SK-N-SH (cell line): ENCODE measurements around the gene ZGPAT. TPM values are rescaled to one million over a fixed set of nuclear protein-coding genes. Genes with fewer than 3 reads are reported as not detected.

Experiments used
- CTCF ChIA-PET: fragments of 300-600, 350-600 bp; formaldehyde crosslinking; extraction: SDS; loops from one replicate; lab custom pipeline; 2021; lab: Yijun Ruan, JAX
- POLR2A ChIA-PET: fragments of 350-600 bp; sonication (Branson Sonifier 250); formaldehyde crosslinking; extraction: SDS; loops from one replicate; lab custom pipeline; 2020; ENCODE audit warnings: antibody characterized with exemption, inconsistent platforms; lab: Yijun Ruan, JAX
- DNase-seq: peaks from one replicate; pipeline ENCODE4 v3.0.0; 2012
- H2AFZ ChIP-seq: fragments of 200-600 bp; sonication (generic); 2 replicates; pipeline ENCODE4 v1.8.1; 2016; ENCODE audit warnings: antibody characterized with exemption, mild to moderate bottlenecking, low read depth
- H3F3A ChIP-seq: fragments of 200-600 bp; sonication (generic); replicated peaks from 2 replicates; pipeline ENCODE3; 2016; ENCODE audit warnings: antibody characterized with exemption, mild to moderate bottlenecking; ENCODE audit not compliant: insufficient read depth
- H3K27ac ChIP-seq, 2 experiments: fragments of 200-500 bp in 1 of 2; fragments of 200-600 bp in 1 of 2; sonication (Bioruptor generic) in 1 of 2; sonication (generic), shearing (Covaris generic) in 1 of 2; 2 replicates each; pipeline versions ENCODE4 v1.5.1 to v1.6.1; 2014 to 2016; ENCODE audit warnings: low read depth in 2 of 2, inconsistent platforms in 1 of 2, low read length in 1 of 2, mild to moderate bottlenecking in 1 of 2, mixed read lengths in 1 of 2
- H3K27me3 ChIP-seq: fragments of 200-600 bp; sonication (generic), shearing (Covaris generic); 2 replicates; pipeline ENCODE4 v1.6.1; 2016; ENCODE audit warnings: mixed run types; ENCODE audit not compliant: insufficient read depth
- H3K36me3 ChIP-seq, 2 experiments: fragments of 200-500 bp in 1 of 2; fragments of 200-600 bp in 1 of 2; sonication (Bioruptor generic) in 1 of 2; sonication (generic) in 1 of 2; replicated peaks in 1 of 2; 2 replicates each; pipeline versions ENCODE3 to v1.5.1; 2014 to 2016; ENCODE audit warnings: low read length in 1 of 2, mild to moderate bottlenecking in 1 of 2; ENCODE audit not compliant: insufficient read depth in 2 of 2, control insufficient read depth in 1 of 2
- H3K4me1 ChIP-seq, 2 experiments: fragments of 200-500 bp in 1 of 2; fragments of 200-600 bp in 1 of 2; sonication (Bioruptor generic) in 1 of 2; sonication (generic), shearing (Covaris generic) in 1 of 2; 2 replicates each; pipeline versions ENCODE4 v1.5.1 to v1.6.1; 2014 to 2016; ENCODE audit warnings: low read depth in 1 of 2, low read length in 1 of 2, mixed run types in 1 of 2; ENCODE audit not compliant: insufficient read depth in 2 of 2, control insufficient read depth in 1 of 2
- H3K4me2 ChIP-seq: fragments of 200-600 bp; sonication (generic), shearing (Covaris generic); 2 replicates; pipeline ENCODE4 v1.6.1; 2017; ENCODE audit warnings: mixed run types
- H3K4me3 ChIP-seq, 2 experiments: fragments of 200-500 bp in 1 of 2; fragments of 200-600 bp in 1 of 2; sonication (Bioruptor generic) in 1 of 2; sonication (generic), shearing (Covaris generic) in 1 of 2; 2 replicates each; pipeline versions ENCODE4 v1.5.1 to v1.8.1; 2014 to 2016; ENCODE audit warnings: low read depth in 2 of 2, inconsistent platforms in 1 of 2, low read length in 1 of 2, mild to moderate bottlenecking in 1 of 2, mixed read lengths in 1 of 2, moderate library complexity in 1 of 2
- H3K79me2 ChIP-seq: fragments of 200-600 bp; sonication (generic); 2 replicates; pipeline ENCODE4 v1.8.1; 2017; ENCODE audit warnings: mild to moderate bottlenecking; ENCODE audit not compliant: insufficient read depth
- H3K9ac ChIP-seq: fragments of 200-600 bp; sonication (generic); 2 replicates; pipeline ENCODE4 v1.6.1; 2017; ENCODE audit warnings: mixed run types
- H3K9me2 ChIP-seq: fragments of 200-600 bp; sonication (generic); 2 replicates; pipeline ENCODE4 v1.6.1; 2017; ENCODE audit warnings: mixed run types
- H3K9me3 ChIP-seq: fragments of 200-600 bp; sonication (generic); 2 replicates; pipeline ENCODE4 v1.6.1; 2017; ENCODE audit warnings: mixed run types, mild to moderate bottlenecking, moderate library complexity
- H4K20me1 ChIP-seq: fragments of 200-600 bp; sonication (generic); 2 replicates; pipeline ENCODE4 v1.6.1; 2017; ENCODE audit warnings: mild to moderate bottlenecking, mixed run types; ENCODE audit not compliant: insufficient read depth
- EP300 ChIP-seq, 2 experiments: IDR thresholded peaks; 2 replicates each; pipeline versions ENCODE4 v1.4.0 to v1.6.1; 2012; ENCODE audit warnings: borderline replicate concordance in 1 of 2, low read depth in 1 of 2, low read length in 1 of 2
- FOXM1 ChIP-seq: IDR thresholded peaks from 2 replicates; pipeline ENCODE4 v1.4.0; 2012; ENCODE audit warnings: low read depth, mild to moderate bottlenecking
- GABPA ChIP-seq: IDR thresholded peaks from 2 replicates; pipeline ENCODE4 v1.4.0; 2012; ENCODE audit warnings: low read depth, mild to moderate bottlenecking
- IRF3 ChIP-seq: fragments of 150-350 bp; IDR thresholded peaks from 2 replicates; pipeline ENCODE4 v1.6.1; 2016; ENCODE audit warnings: mild to moderate bottlenecking, low read depth, low read length
- NRF1 ChIP-seq: IDR thresholded peaks from 2 replicates; pipeline ENCODE4 v1.6.1; 2012; ENCODE audit warnings: low read depth, mild to moderate bottlenecking, low read length
- PBX3 ChIP-seq: IDR thresholded peaks from 2 replicates; pipeline ENCODE4; 2012
- RAD21 ChIP-seq: IDR thresholded peaks from 2 replicates; pipeline ENCODE4 v1.6.1; 2012; ENCODE audit warnings: mild to moderate bottlenecking, low read length
- RFX5 ChIP-seq: IDR thresholded peaks from 2 replicates; pipeline ENCODE4 v1.6.1; 2012; ENCODE audit warnings: mild to moderate bottlenecking, improper control_type of control experiment, low read length
- WGBS: methylation state at CpG from one replicate; pipeline ENCODE4 v1.1.6; 2017; ENCODE audit warnings: low lambda C conversion rate; 5-methylcytosine and 5-hydroxymethylcytosine counted together
- polyA plus RNA-seq, 3 experiments: library from polyadenylated mRNA; depleted of rRNA; stranded (reverse); fragments of >200 nt; gene quantifications; 2 replicates each; pipeline ENCODE4 v1.2.3, GENCODE V29; 2012

Gene ZGPAT
- polyA plus RNA-seq, 1 of the 3 experiments (the other 2 are of a cell fraction), result 33.7 TPM

GRCh38 chr20:63766695-63767426 is 59.0 kb downstream of the ZGPAT start:
- POLR2A ChIA-PET, result no interaction called here
- Histone ChIP-seq H3K36me3 (no peaks in the 10 kb centered on the region), H3K4me1 (no peaks in the 10 kb centered on the region), H4K20me1 (no peaks in the 10 kb centered on the region), H3K27ac (no peak overlapping the region), H3K4me2 (no peak overlapping the region), H3K79me2 (no peaks in the 10 kb centered on the region), H3K27me3 (no peaks in the 10 kb centered on the region), H3K9ac (no peak overlapping the region), H3K4me3 (no peak overlapping the region), H3F3A (no peaks in the 10 kb centered on the region), H3K9me3 (no peaks in the 10 kb centered on the region), H3K9me2 (no peaks in the 10 kb centered on the region), H2AFZ (no peak overlapping the region)
- CTCF ChIA-PET, result interaction anchor here (1.5 to 10.0 kb wide), 2 partner anchors 8 to 207 kb away, joined by 5 to 68 read pairs; no protein-coding TSS in a partner anchor
- no peak for DNase-seq
- WGBS, result 84% methylated on average over 32 of the region's 38 CpGs
- TF ChIP-seq NRF1, result no peak

DNA sequence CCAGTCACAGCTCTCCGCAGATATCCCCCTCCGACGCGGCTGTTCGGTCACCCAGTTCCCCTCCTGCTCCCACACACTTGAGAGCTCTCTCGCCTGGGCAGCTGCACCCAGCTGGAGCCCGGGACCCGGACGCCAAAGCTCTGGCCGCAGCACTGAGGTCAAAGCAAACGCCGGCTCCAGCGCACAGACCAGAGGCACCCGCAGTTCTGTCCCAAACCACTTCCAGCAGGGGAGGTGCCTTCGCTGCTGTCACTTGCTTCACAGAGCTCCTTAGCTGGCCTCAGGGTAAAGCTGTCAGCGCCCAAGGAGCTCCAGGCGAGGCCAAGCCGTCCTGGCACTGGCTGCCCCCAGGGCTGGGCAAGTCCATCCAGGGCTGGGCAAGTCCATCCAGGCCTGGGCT is 59.6 kb downstream of the ZGPAT start:
- no peak overlapping the region for H3K4me2 ChIP-seq
- no peaks in the 10 kb centered on the region for H3K4me1 ChIP-seq

More for the DNA sequence above, 59.6 kb downstream of the ZGPAT start:
- H4K20me1 ChIP-seq, result no peaks in the 10 kb centered on the region
- no peaks in the 10 kb centered on the region for H3K9me3 ChIP-seq
- POLR2A ChIA-PET, result no interaction called here
- no peaks in the 10 kb centered on the region for H3K9me2 ChIP-seq
- no peaks in the 10 kb centered on the region for H3K36me3 ChIP-seq
- DNase-seq, result no peak
- no peaks in the 10 kb centered on the region for H3F3A ChIP-seq
- no peak overlapping the region for H3K27ac ChIP-seq
- H3K27me3 ChIP-seq, result no peaks in the 10 kb centered on the region
- WGBS, result 75% methylated on average over 15 of the region's 18 CpGs
- TF ChIP-seq IRF3 (no peak), FOXM1 (no peak), RAD21 (no peak), GABPA (no peak), RFX5 (no peak), PBX3 (no peak), EP300 (IDR thresholded peaks at IDR 0.05; ENCODE audit: borderline replicate concordance in 1 of 2, low read depth in 1 of 2, low read length in 1 of 2) (no peak)
- H2AFZ ChIP-seq, result no peak overlapping the region
- CTCF ChIA-PET, result interaction anchor here (10.0 kb wide), 1 partner anchor 7 kb away, joined by 68 read pairs; no protein-coding TSS in a partner anchor
- no peak overlapping the region for H3K9ac ChIP-seq
- H3K4me3 ChIP-seq, result no peak overlapping the region
- no peaks in the 10 kb centered on the region for H3K79me2 ChIP-seq
